ENCODE data around the gene ZNF512B.
"Not testable (repeated sequence)": the region's sequence is repeated elsewhere in the genome, so short reads cannot be mapped to it uniquely, and the experiment has no call there.

Gene ZNF512B

GRCh38 chr20:63978319-63979228 lies 8.8 kb upstream of the ZNF512B start:
- peak in 5 of 56 donors; percentile 15 to 32 (median 25) for DNase-seq

GRCh38 chr20:63977739-63978276 lies 8.1 kb upstream of the ZNF512B start:
- DNase-seq, result peak in 3 of 56 donors; percentile 10 to 24 (median 23)

GRCh38 chr20:63976980-63977738 lies 7.4 kb upstream of the ZNF512B start:
- no peak for DNase-seq

GRCh38 chr20:63976511-63976910 lies 6.8 kb upstream of the ZNF512B start:
- not testable (repeated sequence) for DNase-seq

GRCh38 chr20:63974402-63975200 lies 4.9 kb upstream of the ZNF512B start:
- DNase-seq, result no peak

- DNase-seq, result peak in 53 of 56 donors; percentile 32 to 90 (median 74)
Observed at GRCh38 chr20:63973636-63974401, 4.1 kb upstream of the ZNF512B start.

GRCh38 chr20:63973160-63973479 lies 3.4 kb upstream of the ZNF512B start:
- no peak for DNase-seq

- no peak for DNase-seq
Observed at GRCh38 chr20:63972312-63973159, 2.8 kb upstream of the ZNF512B start.

GRCh38 chr20:63971960-63972311 lies 2.2 kb upstream of the ZNF512B start:
- not testable (repeated sequence) for DNase-seq

GRCh38 chr20:63970714-63971431 lies 1.1 kb upstream of the ZNF512B start:
- DNase-seq, result no peak

GRCh38 chr20:63968928-63969760 lies 586 bp downstream of the ZNF512B start:
- DNase-seq, result peak in 5 of 56 donors; percentile 24 to 49 (median 28)

GRCh38 chr20:63968136-63968927 lies 1.4 kb downstream of the ZNF512B start:
- peak in 7 of 56 donors; percentile 14 to 58 (median 32) for DNase-seq

- DNase-seq, result no peak
Observed at GRCh38 chr20:63967330-63968135, 2.2 kb downstream of the ZNF512B start.

- no peak for DNase-seq
Observed at GRCh38 chr20:63966944-63967322, 2.8 kb downstream of the ZNF512B start.

GRCh38 chr20:63966172-63966943 lies 3.4 kb downstream of the ZNF512B start:
- no peak for DNase-seq
